ENCODE results near the gene IP6K2.
"Not testable (repeated sequence)": the region's sequence is repeated elsewhere in the genome, so short reads cannot be mapped to it uniquely, and the experiment has no call there.

DNA sequence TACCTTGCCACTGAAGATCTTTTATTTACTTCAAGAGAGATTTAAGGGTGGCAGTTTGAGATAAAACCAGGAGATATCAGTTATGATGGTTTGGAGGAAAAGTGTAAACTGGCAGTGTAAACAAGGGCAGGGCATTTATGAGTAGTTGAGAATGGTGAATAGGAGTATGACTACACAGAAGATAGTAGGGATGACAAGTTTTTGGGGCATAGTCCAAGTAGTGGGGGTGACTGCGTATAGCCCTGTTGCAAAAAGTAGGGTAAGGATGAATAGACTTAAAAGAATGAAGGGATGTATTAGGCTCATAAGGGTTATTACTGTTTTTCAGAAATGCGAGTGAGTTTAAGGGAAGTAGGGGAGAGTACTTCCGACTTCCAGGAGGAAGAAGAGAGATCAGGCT lies 6.3 kb upstream of the IP6K2 start:
- TF ChIP-seq, protein P1, sequence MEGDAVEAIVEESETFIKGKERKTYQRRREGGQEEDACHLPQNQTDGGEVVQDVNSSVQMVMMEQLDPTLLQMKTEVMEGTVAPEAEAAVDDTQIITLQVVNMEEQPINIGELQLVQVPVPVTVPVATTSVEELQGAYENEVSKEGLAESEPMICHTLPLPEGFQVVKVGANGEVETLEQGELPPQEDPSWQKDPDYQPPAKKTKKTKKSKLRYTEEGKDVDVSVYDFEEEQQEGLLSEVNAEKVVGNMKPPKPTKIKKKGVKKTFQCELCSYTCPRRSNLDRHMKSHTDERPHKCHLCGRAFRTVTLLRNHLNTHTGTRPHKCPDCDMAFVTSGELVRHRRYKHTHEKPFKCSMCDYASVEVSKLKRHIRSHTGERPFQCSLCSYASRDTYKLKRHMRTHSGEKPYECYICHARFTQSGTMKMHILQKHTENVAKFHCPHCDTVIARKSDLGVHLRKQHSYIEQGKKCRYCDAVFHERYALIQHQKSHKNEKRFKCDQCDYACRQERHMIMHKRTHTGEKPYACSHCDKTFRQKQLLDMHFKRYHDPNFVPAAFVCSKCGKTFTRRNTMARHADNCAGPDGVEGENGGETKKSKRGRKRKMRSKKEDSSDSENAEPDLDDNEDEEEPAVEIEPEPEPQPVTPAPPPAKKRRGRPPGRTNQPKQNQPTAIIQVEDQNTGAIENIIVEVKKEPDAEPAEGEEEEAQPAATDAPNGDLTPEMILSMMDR (IDR thresholded peaks at IDR 0.05; ENCODE audit: low read length): not testable (repeated sequence)
- TF ChIP-seq EZH2 (IDR thresholded peaks at IDR 0.05; ENCODE audit: borderline replicate concordance, low read length): not testable (repeated sequence)
